Right cardiac atrium (tissue), 5 donors: Measurements from ENCODE around the gene ALB. TPM values are rescaled to one million over a fixed set of nuclear protein-coding genes. Genes with fewer than 3 reads are reported as not detected.

ENCODE experiments used
- ATAC-seq, 2 donors: fragments of 200-7000 bp; cut with Tn5 transposase; one replicate each; pipeline versions ENCODE4 v1.8.0 to v1.9.1; 2020; ENCODE audit warnings: moderate library complexity in 2 of 2, mild to moderate bottlenecking in 1 of 2
- DNase-seq, 3 donors: peaks; one replicate each; pipeline ENCODE4 v3.0.0-alpha.2; 2020
- H3K27ac ChIP-seq: one replicate; pipeline ENCODE4 v1.5.1; 2013; ENCODE audit warnings: mild to moderate bottlenecking, low read length, control low read depth, moderate library complexity
- H3K27me3 ChIP-seq: one replicate; pipeline ENCODE4 v1.6.1; 2013; ENCODE audit not compliant: control insufficient read depth, insufficient read depth
- H3K4me1 ChIP-seq: one replicate; pipeline ENCODE4 v1.6.1; 2013; ENCODE audit warnings: low read length; ENCODE audit not compliant: control insufficient read depth, insufficient read depth
- H3K4me3 ChIP-seq: one replicate; pipeline ENCODE4 v1.5.1; 2013; ENCODE audit warnings: low read length, control low read depth
- H3K9me3 ChIP-seq: one replicate; pipeline ENCODE4 v1.6.1; 2013; ENCODE audit warnings: low read length; ENCODE audit not compliant: control insufficient read depth
- WGBS: extraction: QIAGEN DNeasy Blood & Tissue Kit; methylation state at CpG from one replicate; pipeline ENCODE4 v1.1.7; 2013; 5-methylcytosine and 5-hydroxymethylcytosine counted together
- intact Hi-C, 4 donors: fragments of 100-400 bp; cut with DNase I; formaldehyde crosslinking; loops; one replicate each; pipeline versions ENCODE4 v1.11.0 to v1.14.0; 2022 to 2023
- polyA plus RNA-seq: library from polyadenylated mRNA; stranded (reverse); fragments of 200-250 nt; gene quantifications from one replicate; pipeline ENCODE4 v1.2.3, GENCODE V29; 2013
- total RNA-seq, 4 donors: library from RNA; stranded (reverse); fragmentation: NEBNext Ultra II Directional; extraction: Animal tissue kit (Norgen Biotek cat#: 25700); gene quantifications; one replicate each; pipeline ENCODE4 v1.2.1, GENCODE V29; 2021
- donor health status: healthy with polysubstance abuse.
- donor health status: DM: no; HTN: yes; CAD: no.
- donor health status: DM: no; HTN: no; CAD: no.
- donor health status: DM: no; HTN: yes; CAD: no; lungs with severe emphysema.
- donor health status: DM: yes; HTN: yes; CAD: no.

The ALB gene
- total and polyA plus RNA-seq, 5 donors, result 0.81 to 9.6 TPM; not detected in 3

DNA sequence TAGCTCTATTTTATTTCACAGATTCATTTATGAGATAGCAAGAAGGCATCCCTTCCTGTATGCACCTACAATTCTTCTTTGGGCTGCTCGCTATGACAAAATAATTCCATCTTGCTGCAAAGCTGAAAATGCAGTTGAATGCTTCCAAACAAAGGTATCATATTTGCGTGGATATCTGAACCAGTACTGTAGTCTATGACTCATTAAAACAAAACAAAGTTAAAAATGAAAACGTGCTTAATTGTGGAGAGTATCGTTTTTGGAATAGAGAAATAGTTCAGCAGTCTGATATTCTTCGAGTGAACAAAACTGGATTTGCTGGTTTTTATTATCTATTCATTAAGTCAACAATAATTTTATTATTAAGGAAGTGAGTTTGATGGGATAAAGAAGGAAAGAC is 38.2 kb downstream of the ALB start:
- H3K9me3 ChIP-seq, result no peaks in the 10 kb centered on the region
- ATAC-seq (no peak), DNase-seq (no peak)
- no peaks in the 10 kb centered on the region for H3K4me1 ChIP-seq
- H3K27ac ChIP-seq, result no peak overlapping the region
- H3K27me3 ChIP-seq, result no peaks in the 10 kb centered on the region
- intact Hi-C loops, result no loop called here
- no peak overlapping the region for H3K4me3 ChIP-seq
- 69% methylated on average over 5 of the region's 5 CpGs for WGBS

DNA sequence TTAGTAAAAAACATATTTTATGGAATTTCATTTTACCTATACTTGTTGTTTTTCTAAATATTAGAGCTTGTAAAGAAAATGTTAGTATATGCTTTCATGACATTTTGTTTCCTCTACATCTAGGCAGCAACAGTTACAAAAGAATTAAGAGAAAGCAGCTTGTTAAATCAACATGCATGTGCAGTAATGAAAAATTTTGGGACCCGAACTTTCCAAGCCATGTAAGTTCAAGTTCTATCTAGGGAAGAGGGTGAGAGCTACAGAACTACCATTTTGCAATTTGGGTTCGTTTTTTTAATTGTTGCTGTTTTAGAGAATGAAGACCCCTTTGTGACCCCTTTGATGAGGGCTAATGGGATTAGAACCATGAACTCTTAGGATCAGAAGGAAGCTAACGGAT is 39.1 kb downstream of the ALB start:
- Histone ChIP-seq H3K4me1 (no peaks in the 10 kb centered on the region), H3K27ac (no peak overlapping the region), H3K27me3 (no peaks in the 10 kb centered on the region), H3K4me3 (no peak overlapping the region), H3K9me3 (no peaks in the 10 kb centered on the region)
- DNase-seq, result no peak
- intact Hi-C loops, result no loop called here
- 59% methylated on average over 3 of the region's 3 CpGs for WGBS
- ATAC-seq, result no peak

DNA sequence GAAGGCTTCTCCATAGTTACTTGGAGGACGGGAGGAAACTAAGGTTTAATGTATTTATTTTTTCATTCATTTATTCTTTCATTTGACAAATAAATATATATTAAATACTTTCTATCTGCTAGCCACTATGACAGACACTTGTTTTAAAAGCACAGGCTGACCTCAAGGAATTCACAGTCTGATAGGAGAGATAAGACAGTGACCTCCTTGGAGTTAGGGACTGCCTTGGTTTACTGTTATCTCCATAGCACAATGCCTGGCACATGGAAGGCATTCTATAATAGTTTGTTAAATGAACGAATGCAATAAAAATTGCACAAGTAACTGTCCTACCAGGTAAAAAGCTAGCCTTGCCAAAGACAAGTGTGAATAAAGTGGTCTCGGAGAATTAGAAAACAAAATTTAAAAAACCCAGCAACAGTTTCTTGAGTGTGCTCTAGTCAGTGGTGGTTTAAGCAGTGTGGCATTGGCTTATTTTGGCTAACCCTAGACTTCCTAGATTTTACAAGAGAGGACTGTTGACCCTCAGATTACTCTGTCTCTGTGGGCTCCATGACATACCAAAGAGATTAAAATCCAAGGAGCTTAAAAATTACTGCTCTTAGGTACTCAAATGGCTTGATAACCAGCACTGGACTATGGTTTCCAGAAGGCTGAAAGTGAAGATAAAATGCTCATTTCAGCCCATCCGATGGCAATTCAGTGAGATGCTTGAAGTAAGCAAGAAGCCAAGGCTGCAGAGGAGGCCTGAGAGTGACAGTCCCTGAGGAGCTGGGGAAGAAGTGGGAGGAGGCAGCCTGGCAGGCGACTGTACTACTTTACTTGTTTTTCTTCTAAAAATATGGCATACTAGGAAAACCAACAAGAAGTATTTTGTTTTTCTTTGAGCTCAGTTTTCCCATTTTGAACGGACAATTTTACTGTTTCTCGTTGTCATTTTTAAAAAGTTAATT is 41.6 kb downstream of the ALB start:
- Histone ChIP-seq H3K4me1 (peaks cover 2% of the 10 kb centered on the region), H3K27ac (no peak overlapping the region), H3K4me3 (no peak overlapping the region), H3K9me3 (no peaks in the 10 kb centered on the region), H3K27me3 (no peaks in the 10 kb centered on the region)
- intact Hi-C loops, result no loop called here
- DNase-seq, result peak in 2 of 3 donors; percentile 10 to 54
- no peak for ATAC-seq
- 69% methylated on average over 7 of the region's 7 CpGs for WGBS

DNA sequence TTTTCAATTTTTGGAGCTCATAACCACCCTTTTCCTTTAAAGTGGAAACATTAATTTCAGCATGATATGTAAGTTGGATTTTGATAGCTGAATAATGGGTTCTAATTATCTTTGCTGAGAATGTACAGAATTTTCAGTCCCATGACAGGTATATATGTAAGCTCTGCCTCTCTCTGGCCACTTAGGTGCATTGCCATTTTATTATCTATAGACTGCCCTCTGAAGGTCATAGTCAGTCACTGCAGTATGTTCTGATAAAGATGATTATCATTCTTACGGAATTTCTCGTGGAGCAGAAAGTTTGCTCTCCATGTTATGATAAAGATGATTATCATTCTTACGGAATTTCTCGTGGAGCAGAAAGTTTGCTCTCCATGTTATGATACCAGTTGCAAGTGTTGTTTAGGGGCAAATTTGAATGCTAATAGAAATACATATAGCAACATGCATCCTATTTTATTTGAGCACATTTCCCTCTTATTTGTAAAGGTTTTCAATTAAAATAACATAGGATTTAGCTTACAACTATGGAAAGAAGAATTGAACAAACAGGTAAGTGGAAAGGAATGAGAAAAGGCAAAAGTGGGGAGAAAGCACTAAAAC is 42.4 kb downstream of the ALB start:
- DNase-seq (no peak), ATAC-seq (no peak)
- Histone ChIP-seq H3K4me1 (peaks cover 3% of the 10 kb centered on the region), H3K9me3 (no peaks in the 10 kb centered on the region), H3K4me3 (no peak overlapping the region), H3K27ac (no peak overlapping the region), H3K27me3 (no peaks in the 10 kb centered on the region)
- intact Hi-C loops, result no loop called here
- 16% methylated on average over 4 of the region's 4 CpGs for WGBS

DNA sequence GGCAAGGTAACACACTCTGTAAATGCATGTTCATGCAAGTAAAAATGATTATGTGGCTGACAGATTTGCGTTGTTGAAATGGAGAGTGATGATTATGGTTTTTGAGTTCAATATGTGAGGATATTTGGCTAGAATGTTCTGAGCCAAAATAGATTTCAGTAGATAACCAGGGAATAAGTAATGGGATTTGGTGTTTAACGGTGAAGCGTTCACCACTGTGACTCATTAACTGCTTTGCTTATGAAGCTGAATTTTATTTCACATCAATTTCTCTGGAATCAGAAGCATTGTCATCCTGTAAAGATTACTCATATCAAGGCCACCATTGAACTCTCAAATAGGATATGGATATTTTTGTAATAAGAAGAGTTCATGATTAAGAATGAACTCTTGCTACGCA is 43.6 kb downstream of the ALB start:
- DNase-seq, result no peak
- 86% methylated on average over 4 of the region's 4 CpGs for WGBS
- Histone ChIP-seq H3K4me1 (peaks cover 5% of the 10 kb centered on the region), H3K9me3 (no peaks in the 10 kb centered on the region), H3K27me3 (no peaks in the 10 kb centered on the region), H3K27ac (no peak overlapping the region), H3K4me3 (no peak overlapping the region)
- ATAC-seq, result no peak
- intact Hi-C loops, result no loop called here

DNA sequence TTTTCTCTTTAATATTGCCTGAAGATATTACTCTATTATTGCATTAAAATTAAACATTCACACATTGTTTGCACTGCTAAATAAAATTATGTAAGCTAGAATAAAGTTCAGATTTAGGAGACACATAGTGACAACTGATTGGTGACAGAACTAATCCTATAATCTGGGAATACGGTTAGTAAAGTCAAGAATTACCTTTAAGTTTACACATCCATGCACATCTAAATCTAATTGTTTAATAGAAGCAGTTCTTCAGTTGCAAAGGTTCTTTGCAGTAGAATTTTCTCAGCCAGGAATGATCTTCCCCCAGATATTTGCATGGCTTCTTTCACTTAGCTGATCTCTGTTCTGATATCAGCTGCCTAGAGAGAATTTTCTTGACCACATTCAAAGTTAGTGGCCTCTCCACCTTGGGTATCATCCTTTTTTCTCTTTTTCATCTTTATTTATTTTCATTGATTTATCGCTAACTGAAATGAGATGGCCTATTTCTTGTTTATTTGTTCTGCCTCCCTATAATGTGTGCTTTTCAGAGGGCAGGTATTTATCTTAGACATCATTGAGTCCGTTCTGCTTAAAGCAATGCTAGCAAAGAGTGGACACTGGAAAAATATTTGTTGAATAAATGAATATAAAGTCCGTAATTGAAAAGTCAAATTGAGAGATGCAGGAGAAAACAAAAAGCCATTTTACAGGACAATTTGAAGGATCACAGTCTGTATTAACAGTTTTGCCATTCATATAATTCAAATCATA is 44.5 kb downstream of the ALB start:
- H3K9me3 ChIP-seq, result no peaks in the 10 kb centered on the region
- no peaks in the 10 kb centered on the region for H3K27me3 ChIP-seq
- H3K4me1 ChIP-seq, result peaks cover 5% of the 10 kb centered on the region
- DNase-seq (no peak), ATAC-seq (no peak)
- H3K27ac ChIP-seq, result no peak overlapping the region
- WGBS, result 88% methylated on average over 4 of the region's 4 CpGs
- no peak overlapping the region for H3K4me3 ChIP-seq
- intact Hi-C loops, result no loop called here

DNA sequence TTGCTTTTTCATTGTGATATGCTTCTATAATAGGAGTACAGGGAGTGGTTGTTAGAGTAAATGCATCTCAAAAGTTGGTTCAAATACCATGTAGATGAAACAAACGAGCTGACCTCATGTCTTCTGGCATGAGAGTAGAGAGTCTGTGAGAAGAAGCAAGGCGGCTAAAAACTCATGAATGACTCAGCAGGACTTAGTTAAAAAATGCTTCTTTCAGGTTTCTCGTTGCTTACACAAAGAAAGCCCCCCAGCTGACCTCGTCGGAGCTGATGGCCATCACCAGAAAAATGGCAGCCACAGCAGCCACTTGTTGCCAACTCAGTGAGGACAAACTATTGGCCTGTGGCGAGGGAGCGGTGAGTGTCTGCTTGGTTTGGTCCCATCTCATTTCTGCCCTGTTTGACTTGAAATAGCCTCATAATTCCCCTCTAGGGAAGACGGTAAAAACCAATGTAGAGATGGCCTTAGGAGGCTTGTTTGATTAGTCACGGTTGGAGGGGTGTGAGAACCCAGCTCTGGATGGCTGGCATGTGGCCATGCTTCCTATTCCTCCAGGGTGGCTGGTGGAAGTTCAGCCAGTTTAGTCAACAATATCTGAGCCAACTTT is 46.4 kb downstream of the ALB start:
- no peak overlapping the region for H3K4me3 ChIP-seq
- peaks cover 5% of the 10 kb centered on the region for H3K4me1 ChIP-seq
- H3K27ac ChIP-seq, result no peak overlapping the region
- 40% methylated on average over 9 of the region's 9 CpGs for WGBS
- H3K27me3 ChIP-seq, result no peaks in the 10 kb centered on the region
- DNase-seq (peak; percentile 67 to 87 (median 77)), ATAC-seq (peak; percentile 75 to 80)
- H3K9me3 ChIP-seq, result no peaks in the 10 kb centered on the region
- intact Hi-C loops, result no loop called here

DNA sequence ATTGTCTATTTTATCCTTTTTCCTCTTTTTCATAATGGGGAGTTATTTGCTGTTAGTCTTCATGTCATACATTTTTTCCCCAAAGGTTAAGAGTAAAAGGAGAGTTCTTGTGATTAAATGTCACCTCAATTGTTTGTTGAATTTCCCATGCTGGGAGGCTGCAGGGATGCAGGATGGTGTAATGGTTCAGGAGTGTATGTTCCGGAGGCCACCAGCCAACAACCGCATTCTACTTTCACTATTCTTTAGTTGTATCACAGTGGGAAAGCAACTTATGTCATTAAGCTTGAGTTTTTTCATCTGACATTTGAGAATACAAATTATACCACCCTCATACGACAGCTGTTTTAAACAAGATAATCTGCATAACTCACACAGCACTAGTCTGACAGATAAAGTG is 47.3 kb downstream of the ALB start:
- Histone ChIP-seq H3K9me3 (no peaks in the 10 kb centered on the region), H3K27ac (no peak overlapping the region), H3K27me3 (no peaks in the 10 kb centered on the region), H3K4me3 (no peak overlapping the region), H3K4me1 (peaks cover 5% of the 10 kb centered on the region)
- peak in 1 of 2 donors; percentile 45 for ATAC-seq
- peak in 2 of 3 donors; percentile 10 to 46 for DNase-seq
- 32% methylated on average over 3 of the region's 3 CpGs for WGBS
- intact Hi-C loops, result no loop called here

DNA sequence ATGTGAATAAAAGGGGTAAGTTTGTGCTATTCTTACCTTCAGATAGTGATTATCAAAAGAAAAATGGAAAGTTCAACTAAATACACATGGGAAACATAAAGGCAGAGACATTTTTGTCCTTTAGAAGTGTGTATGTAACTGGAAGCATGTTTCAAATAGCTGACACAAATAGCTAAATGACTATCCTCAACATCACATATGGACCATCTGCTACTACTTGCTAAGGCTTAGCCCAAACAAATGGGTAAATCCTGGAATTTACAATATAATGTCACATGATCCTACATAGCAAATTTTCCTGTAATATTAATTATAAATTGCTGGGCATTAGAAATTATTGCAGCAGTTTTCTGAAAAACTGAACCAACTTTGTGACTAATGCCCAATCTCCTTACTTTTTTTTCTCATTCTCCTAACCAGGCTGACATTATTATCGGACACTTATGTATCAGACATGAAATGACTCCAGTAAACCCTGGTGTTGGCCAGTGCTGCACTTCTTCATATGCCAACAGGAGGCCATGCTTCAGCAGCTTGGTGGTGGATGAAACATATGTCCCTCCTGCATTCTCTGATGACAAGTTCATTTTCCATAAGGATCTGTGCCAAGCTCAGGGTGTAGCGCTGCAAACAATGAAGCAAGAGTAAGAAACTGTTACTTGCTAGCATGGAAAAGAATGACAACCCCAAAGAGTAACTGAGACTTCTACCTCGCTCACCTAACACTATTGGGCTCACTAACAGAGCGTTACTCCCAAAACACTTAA is 48.1 kb downstream of the ALB start:
- 74% methylated on average over 4 of the region's 4 CpGs for WGBS
- H3K9me3 ChIP-seq, result no peaks in the 10 kb centered on the region
- DNase-seq (peak in 2 of 3 donors; percentile 6 to 27), ATAC-seq (peak in 1 of 2 donors; percentile 16)
- H3K27me3 ChIP-seq, result no peaks in the 10 kb centered on the region
- no peak overlapping the region for H3K4me3 ChIP-seq
- H3K27ac ChIP-seq, result no peak overlapping the region
- intact Hi-C loops, result no loop called here
- H3K4me1 ChIP-seq, result peaks cover 5% of the 10 kb centered on the region

DNA sequence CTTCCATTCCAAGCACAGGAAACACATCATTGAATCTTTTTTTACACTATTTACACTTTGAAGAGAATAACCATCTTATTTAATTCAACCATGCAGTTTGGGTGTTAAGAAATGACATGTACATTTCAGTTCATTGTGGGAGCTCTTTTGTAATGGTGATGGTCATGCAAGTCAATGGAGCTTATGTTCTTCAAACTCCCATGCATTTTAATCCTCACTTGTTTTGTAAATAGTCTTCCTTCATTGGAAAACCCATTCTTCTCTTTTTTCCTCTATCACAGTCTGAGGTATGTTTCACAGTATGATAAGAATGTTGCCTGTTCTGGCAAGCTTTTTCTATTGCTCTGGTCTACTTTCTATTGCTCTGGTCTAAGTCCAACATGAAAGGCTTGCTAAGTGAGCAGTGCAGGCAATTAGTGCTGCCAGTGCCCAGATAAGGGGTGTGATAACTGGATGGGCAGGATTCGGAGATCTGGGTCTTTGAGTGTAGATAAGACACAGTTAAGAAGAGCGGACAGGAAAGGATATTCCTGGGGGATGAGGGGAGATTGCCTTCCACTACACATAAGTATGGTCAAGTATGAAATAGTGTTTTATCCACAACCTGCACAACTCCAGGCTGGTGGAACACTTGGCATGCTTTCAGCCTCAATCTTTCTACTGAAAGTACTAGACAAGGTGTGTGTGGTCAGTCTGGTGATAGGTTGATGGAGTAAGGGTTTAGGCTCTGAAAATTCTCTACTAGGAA is 49.0 kb downstream of the ALB start:
- ATAC-seq, result no peak
- intact Hi-C loops, result no loop called here
- Histone ChIP-seq H3K27ac (no peak overlapping the region), H3K4me3 (no peak overlapping the region), H3K9me3 (no peaks in the 10 kb centered on the region), H3K27me3 (no peaks in the 10 kb centered on the region), H3K4me1 (peaks cover 5% of the 10 kb centered on the region)
- no peak for DNase-seq
- WGBS, result 42% methylated on average over 2 of the region's 2 CpGs
